Colonic mucosa (tissue), 4 donors: ENCODE measurements around the gene CNOT1. TPM values are rescaled to one million over a fixed set of nuclear protein-coding genes. Genes with fewer than 3 reads are reported as not detected.

Experiments used
- DNase-seq: peaks from one replicate; pipeline ENCODE4 v3.0.0-alpha.2; 2020
- H3K27ac ChIP-seq: fragments of 200-600 bp; one replicate; pipeline ENCODE4 v1.8.0; 2021
- H3K27me3 ChIP-seq: fragments of 200-600 bp; one replicate; pipeline ENCODE4 v1.8.0; 2021
- H3K36me3 ChIP-seq: fragments of 200-600 bp; one replicate; pipeline ENCODE4 v1.8.0; 2021
- H3K4me1 ChIP-seq: fragments of 200-600 bp; one replicate; pipeline ENCODE4 v1.8.0; 2021; ENCODE audit warnings: mild to moderate bottlenecking
- H3K4me3 ChIP-seq: fragments of 200-600 bp; one replicate; pipeline ENCODE4 v1.8.0; 2021
- H3K9ac ChIP-seq, 2 donors: one replicate each; pipeline ENCODE4 v1.7.0; 2013; ENCODE audit warnings: control low read depth in 2 of 2, low read depth in 2 of 2, low read length in 2 of 2
- H3K9me3 ChIP-seq: fragments of 200-600 bp; one replicate; pipeline ENCODE4 v1.8.0; 2021
- CTCF ChIP-seq: fragments of 200-600 bp; IDR thresholded peaks from one replicate; pipeline ENCODE4 v1.8.0; 2022; ENCODE audit warnings: antibody characterized with exemption, mild to moderate bottlenecking
- intact Hi-C: fragments of 100-400 bp; cut with DNase I; formaldehyde crosslinking; loops from one replicate; pipeline ENCODE4 v1.14.1; 2022
- total RNA-seq, 2 donors: library from RNA; stranded (reverse); fragmentation: NEBNext Ultra II Directional in 1 of 2; extraction: Animal tissue kit (Norgen Biotek cat#: 25700) in 1 of 2; gene quantifications; one replicate each; pipeline ENCODE4 v1.2.1, GENCODE V29; 2021
- donor health status: healthy.
- donor health status: DM: no; HTN: no; CAD: no.
- donor health status: DM: no; HTN: no; CAD: no.

Gene CNOT1
- total RNA-seq, 2 donors from 2014 or later: 237 to 268 TPM

DNA sequence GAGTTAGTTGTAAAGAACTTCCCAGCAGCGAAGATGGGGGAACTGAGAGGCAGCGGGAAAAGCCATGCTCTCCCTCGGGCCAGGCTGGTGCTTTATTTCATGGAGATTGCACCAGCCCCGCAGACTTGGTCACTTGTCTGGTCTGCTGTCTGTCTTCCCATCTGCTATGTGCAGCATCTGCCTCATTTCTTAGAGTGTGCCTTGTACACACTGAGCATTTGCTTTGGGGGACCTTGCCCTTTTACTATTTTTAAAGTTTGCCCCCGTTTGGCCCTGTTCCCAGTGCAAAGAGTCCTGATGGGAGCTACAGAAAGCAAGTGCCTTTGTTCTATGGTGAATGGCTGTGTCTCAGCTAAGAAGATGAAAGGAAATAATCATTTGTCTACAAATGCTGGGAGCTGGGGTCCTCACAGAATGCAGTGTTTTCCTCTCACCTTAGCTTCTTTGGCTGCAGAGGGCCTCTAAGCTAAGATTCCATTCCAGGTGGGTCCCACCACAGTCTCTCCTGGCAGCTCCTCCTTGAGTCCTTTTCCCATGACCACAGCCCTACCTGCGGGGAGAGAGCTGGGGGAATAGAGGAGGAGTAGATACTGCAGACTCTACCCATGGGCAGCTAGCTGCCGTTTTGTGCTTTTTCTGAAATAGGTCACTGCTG lies 25.1 kb upstream of the CNOT1 start:
- no peak overlapping the region for H3K27ac ChIP-seq
- DNase-seq: no peak
- no peaks in the 10 kb centered on the region for H3K36me3 ChIP-seq
- no peaks in the 10 kb centered on the region for H3K4me1 ChIP-seq
- TF ChIP-seq CTCF: no peak
- H3K27me3 ChIP-seq: no peaks in the 10 kb centered on the region
- intact Hi-C loops: no loop called here
- no peak overlapping the region for H3K4me3 ChIP-seq
- no peaks in the 10 kb centered on the region for H3K9me3 ChIP-seq
- peak overlapping the region in 1 of 2 donors; percentile 51 for H3K9ac ChIP-seq

DNA sequence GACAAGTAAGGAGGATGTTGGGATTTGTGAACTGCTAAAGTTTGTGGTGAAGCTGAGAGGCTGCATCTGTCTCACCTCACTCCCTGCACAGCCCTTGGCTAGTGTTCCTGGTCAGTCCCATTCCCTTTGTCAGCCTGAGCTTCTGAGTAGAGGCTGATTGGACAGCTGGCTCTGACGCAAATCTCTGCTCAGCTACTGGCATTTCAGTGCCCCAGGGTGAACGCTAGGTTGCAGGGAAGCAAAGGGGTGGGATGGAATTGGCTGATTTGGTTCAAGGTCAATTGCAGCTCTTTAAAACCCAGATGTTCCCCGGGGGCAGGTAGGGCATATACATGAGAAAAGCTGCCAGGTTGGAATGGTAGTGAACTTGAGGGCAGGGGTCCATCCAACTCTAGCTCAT lies 23.1 kb upstream of the CNOT1 start:
- H3K4me3 ChIP-seq: no peak overlapping the region
- intact Hi-C loops: no loop called here
- H3K27ac ChIP-seq: no peak overlapping the region
- no peaks in the 10 kb centered on the region for H3K9me3 ChIP-seq
- no peak for DNase-seq
- H3K27me3 ChIP-seq: no peaks in the 10 kb centered on the region
- H3K36me3 ChIP-seq: no peaks in the 10 kb centered on the region
- no peak for TF ChIP-seq CTCF
- H3K4me1 ChIP-seq: no peaks in the 10 kb centered on the region
- H3K9ac ChIP-seq: no peak overlapping the region

GRCh38 chr16:58651965-58652348 lies 22.3 kb upstream of the CNOT1 start:
- H3K9ac ChIP-seq: no peak overlapping the region
- intact Hi-C loops: no loop called here
- no peak for DNase-seq
- no peaks in the 10 kb centered on the region for H3K9me3 ChIP-seq
- no peak overlapping the region for H3K27ac ChIP-seq
- no peaks in the 10 kb centered on the region for H3K27me3 ChIP-seq
- no peaks in the 10 kb centered on the region for H3K36me3 ChIP-seq
- no peak for TF ChIP-seq CTCF
- no peak overlapping the region for H3K4me3 ChIP-seq
- no peaks in the 10 kb centered on the region for H3K4me1 ChIP-seq

- Histone ChIP-seq H3K27ac (no peak overlapping the region), H3K4me3 (no peak overlapping the region), H3K27me3 (no peaks in the 10 kb centered on the region), H3K36me3 (no peaks in the 10 kb centered on the region), H3K9ac (no peak overlapping the region), H3K9me3 (no peaks in the 10 kb centered on the region), H3K4me1 (no peaks in the 10 kb centered on the region)
- no peak for TF ChIP-seq CTCF
- intact Hi-C loops: no loop called here
- DNase-seq: no peak
Observed at GRCh38 chr16:58649707-58650106, 20.1 kb upstream of the CNOT1 start.

DNA sequence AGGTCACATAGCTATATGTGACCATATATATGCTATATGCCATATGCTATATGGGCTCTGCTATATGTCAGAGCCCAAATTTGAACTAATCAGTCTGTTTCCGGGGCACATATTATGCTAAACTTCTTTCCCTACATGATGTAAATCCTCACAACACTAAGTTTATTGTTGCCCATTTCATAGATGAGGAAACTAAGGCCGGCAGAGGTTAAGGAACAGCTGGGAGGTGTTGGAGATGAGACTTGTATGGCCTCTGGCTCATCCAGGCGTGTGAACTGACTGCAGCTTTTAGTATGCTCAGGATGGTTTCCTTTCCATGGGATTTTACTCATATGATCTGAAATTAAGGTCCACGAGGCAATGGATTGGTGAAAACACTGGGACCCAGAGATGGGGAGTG lies 17.5 kb upstream of the CNOT1 start:
- Histone ChIP-seq H3K9ac (no peak overlapping the region), H3K36me3 (no peaks in the 10 kb centered on the region), H3K27me3 (no peaks in the 10 kb centered on the region), H3K9me3 (no peaks in the 10 kb centered on the region), H3K4me1 (no peaks in the 10 kb centered on the region), H3K4me3 (no peak overlapping the region), H3K27ac (no peak overlapping the region)
- no peak for DNase-seq
- TF ChIP-seq CTCF: no peak
- intact Hi-C loops: no loop called here
